Measurements from ENCODE around the gene CTSV.
"Not testable (repeated sequence)": the region's sequence is repeated elsewhere in the genome, so short reads cannot be mapped to it uniquely, and the experiment has no call there.

DNA sequence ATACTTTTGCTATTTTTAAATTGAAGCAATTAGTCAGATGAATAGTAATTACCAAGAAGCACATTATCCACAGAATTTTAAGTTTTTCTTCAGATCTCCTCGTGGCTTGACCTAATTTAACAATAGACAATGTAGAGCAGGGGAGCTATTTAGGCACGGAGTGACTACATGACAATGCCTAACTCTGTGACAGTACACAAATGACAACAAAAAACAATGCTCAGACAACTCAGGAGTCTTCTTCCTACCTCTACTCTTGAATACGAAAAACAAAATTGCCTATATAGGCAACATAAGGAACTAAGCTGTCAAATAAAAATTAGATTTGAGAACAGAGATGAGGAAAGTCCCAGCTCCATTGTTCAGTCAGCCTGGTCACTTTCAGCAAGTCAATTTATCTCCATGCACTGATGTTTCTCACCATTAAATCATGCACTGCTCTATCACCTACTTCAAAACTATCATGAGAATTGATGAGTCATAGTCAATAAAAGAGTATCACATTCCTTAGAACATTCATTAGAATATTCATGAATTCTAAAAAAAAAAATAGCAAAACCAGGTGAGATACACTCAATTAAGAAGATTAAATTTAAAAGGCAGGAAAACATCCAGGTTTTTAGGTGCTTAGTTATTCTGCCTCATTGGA is 38.7 kb downstream of the CTSV start:
- TF ChIP-seq, protein P1, sequence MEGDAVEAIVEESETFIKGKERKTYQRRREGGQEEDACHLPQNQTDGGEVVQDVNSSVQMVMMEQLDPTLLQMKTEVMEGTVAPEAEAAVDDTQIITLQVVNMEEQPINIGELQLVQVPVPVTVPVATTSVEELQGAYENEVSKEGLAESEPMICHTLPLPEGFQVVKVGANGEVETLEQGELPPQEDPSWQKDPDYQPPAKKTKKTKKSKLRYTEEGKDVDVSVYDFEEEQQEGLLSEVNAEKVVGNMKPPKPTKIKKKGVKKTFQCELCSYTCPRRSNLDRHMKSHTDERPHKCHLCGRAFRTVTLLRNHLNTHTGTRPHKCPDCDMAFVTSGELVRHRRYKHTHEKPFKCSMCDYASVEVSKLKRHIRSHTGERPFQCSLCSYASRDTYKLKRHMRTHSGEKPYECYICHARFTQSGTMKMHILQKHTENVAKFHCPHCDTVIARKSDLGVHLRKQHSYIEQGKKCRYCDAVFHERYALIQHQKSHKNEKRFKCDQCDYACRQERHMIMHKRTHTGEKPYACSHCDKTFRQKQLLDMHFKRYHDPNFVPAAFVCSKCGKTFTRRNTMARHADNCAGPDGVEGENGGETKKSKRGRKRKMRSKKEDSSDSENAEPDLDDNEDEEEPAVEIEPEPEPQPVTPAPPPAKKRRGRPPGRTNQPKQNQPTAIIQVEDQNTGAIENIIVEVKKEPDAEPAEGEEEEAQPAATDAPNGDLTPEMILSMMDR (IDR thresholded peaks at IDR 0.05 in 8 of 11, conservative IDR thresholded peaks at IDR 0.05 in 3 of 11) = not testable (repeated sequence)
- not testable (repeated sequence) for TF ChIP-seq POLR2AphosphoS5, POLR2A (IDR thresholded peaks at IDR 0.05)
